ENCODE results near the gene PTCD1. TPM values are rescaled to one million over a fixed set of nuclear protein-coding genes. Genes with fewer than 3 reads are reported as not detected.

PTCD1 gene
- total RNA-seq, 1 experiment from 2014 or later: 7.6 TPM

DNA sequence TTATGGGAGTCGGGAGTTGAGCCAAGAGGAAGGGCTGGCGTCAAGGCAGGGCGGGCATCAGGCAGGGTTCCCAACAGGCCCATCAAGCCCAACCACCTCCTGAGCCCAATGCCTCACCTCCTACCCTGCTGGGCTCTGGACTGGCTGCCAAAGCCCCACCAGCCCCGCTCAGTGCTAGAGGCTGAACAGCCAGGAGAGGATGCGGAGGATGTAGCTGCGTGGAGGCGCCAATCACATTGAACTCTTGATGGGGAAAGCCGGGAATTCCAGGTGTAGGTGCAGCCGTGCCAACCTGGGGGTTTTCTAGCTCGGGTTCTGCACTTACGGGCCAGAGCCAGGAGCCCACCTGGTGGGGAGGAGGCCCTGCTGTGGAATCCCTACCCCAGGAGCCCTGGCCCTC is 14.5 kb upstream of the PTCD1 start:
- BruUV-seq (replicated peaks): no TSS peak
- no peaks in the 10 kb centered on the region for H3K27me3 Mint-ChIP-seq (ENCODE audit: unreplicated experiment)
- H3K36me3 Mint-ChIP-seq (ENCODE audit: insufficient read depth, unreplicated experiment): peaks cover 32% of the 10 kb centered on the region
- no peaks in the 10 kb centered on the region for H3K9me3 Mint-ChIP-seq (ENCODE audit: low read depth, unreplicated experiment)
- TF ChIP-seq, protein P1, sequence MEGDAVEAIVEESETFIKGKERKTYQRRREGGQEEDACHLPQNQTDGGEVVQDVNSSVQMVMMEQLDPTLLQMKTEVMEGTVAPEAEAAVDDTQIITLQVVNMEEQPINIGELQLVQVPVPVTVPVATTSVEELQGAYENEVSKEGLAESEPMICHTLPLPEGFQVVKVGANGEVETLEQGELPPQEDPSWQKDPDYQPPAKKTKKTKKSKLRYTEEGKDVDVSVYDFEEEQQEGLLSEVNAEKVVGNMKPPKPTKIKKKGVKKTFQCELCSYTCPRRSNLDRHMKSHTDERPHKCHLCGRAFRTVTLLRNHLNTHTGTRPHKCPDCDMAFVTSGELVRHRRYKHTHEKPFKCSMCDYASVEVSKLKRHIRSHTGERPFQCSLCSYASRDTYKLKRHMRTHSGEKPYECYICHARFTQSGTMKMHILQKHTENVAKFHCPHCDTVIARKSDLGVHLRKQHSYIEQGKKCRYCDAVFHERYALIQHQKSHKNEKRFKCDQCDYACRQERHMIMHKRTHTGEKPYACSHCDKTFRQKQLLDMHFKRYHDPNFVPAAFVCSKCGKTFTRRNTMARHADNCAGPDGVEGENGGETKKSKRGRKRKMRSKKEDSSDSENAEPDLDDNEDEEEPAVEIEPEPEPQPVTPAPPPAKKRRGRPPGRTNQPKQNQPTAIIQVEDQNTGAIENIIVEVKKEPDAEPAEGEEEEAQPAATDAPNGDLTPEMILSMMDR (IDR thresholded peaks at IDR 0.05; ENCODE audit: unreplicated experiment): no peak
- no peak for DNase-seq
- no peak overlapping the region for H3K27ac Mint-ChIP-seq (ENCODE audit: unreplicated experiment)
- CTCF ChIA-PET: no interaction called here
- no peak overlapping the region for H3K4me3 Mint-ChIP-seq (ENCODE audit: low read depth, unreplicated experiment)
- intact Hi-C loops (cut with micrococcal nuclease; ENCODE audit: unreplicated experiment): no loop called here
- H3K4me1 Mint-ChIP-seq (ENCODE audit: low read depth, unreplicated experiment): no peaks in the 10 kb centered on the region

DNA sequence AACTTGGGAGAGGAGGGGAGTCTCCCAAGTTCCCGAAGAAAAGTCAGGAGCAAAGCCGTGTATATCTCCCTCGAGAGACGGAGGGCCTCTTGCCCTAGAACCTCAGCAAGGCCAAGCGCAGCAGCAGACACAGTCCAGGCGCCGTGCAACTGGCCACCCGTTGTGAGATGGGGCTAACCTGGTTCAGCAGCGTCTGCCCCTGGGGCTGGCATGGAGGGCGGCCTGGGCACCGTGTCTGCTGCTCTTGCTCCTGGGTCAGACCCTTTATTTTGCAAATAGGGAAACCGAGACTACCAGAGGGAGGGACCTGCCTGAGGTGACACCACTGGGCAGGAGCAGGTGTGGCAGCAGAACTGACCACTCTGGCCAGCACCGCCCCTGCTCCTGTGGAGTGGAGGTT is 13.9 kb upstream of the PTCD1 start:
- Mint-ChIP-seq H3K27ac (ENCODE audit: unreplicated experiment) (no peak overlapping the region), H3K9me3 (ENCODE audit: low read depth, unreplicated experiment) (no peaks in the 10 kb centered on the region), H3K36me3 (ENCODE audit: insufficient read depth, unreplicated experiment) (peaks cover 34% of the 10 kb centered on the region), H3K27me3 (ENCODE audit: unreplicated experiment) (no peaks in the 10 kb centered on the region), H3K4me1 (ENCODE audit: low read depth, unreplicated experiment) (no peaks in the 10 kb centered on the region), H3K4me3 (ENCODE audit: low read depth, unreplicated experiment) (no peak overlapping the region)
- BruUV-seq (replicated peaks): no TSS peak
- CTCF ChIA-PET: no interaction called here
- DNase-seq: no peak
- intact Hi-C loops (cut with micrococcal nuclease; ENCODE audit: unreplicated experiment): no loop called here
- TF ChIP-seq, protein P1 (IDR thresholded peaks at IDR 0.05; ENCODE audit: unreplicated experiment): no peak

DNA sequence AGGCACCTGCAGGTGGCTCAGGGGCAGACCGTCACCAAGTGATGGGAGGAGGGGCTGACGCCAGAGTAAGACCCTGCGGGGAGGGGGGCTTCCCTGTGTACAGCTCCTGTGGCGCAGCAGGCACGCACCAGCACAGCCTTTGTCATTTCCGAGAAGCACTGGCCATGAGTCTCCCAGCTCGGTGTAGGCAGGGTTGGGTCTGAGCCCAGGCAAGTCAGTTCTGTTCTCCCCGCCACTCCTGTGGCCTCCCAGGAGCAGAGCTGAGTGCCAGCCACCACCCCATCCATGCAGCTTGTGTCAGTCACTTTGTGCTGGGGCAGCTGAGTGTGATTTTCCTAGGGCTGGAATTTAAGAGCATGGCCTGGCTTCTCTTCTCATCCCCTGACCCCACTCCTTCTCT is 13.3 kb upstream of the PTCD1 start:
- TF ChIP-seq, protein P1 (IDR thresholded peaks at IDR 0.05; ENCODE audit: unreplicated experiment): no peak
- CTCF ChIA-PET: no interaction called here
- intact Hi-C loops (cut with micrococcal nuclease; ENCODE audit: unreplicated experiment): no loop called here
- H3K4me3 Mint-ChIP-seq (ENCODE audit: low read depth, unreplicated experiment): no peak overlapping the region
- no peak for DNase-seq
- H3K4me1 Mint-ChIP-seq (ENCODE audit: low read depth, unreplicated experiment): no peaks in the 10 kb centered on the region
- no peak overlapping the region for H3K27ac Mint-ChIP-seq (ENCODE audit: unreplicated experiment)
- H3K27me3 Mint-ChIP-seq (ENCODE audit: unreplicated experiment): no peaks in the 10 kb centered on the region
- no TSS peak for BruUV-seq (replicated peaks)
- H3K9me3 Mint-ChIP-seq (ENCODE audit: low read depth, unreplicated experiment): no peaks in the 10 kb centered on the region
- peaks cover 36% of the 10 kb centered on the region for H3K36me3 Mint-ChIP-seq (ENCODE audit: insufficient read depth, unreplicated experiment)

DNA sequence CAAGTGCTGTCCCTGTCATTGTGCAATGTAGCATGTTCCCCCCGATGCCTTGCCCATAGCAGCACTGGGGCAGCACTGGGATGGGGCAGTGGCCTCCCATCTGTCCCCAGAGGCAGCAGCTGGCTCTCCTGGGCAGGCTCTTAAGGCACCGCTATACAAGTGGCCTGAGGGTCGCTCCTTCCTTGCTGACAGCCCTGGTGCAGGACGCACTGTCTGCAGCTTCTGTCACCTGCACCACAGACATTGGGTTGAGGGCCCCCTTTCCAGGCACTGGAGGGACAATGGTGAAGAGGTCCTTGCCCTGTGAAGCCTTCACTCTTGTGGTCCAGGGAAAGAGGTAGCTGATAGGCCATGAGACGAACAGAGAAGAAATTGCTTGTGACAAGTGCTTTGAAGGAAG is 10.7 kb upstream of the PTCD1 start:
- CTCF ChIA-PET: no interaction called here
- Mint-ChIP-seq H3K36me3 (ENCODE audit: insufficient read depth, unreplicated experiment) (peaks cover 37% of the 10 kb centered on the region), H3K27me3 (ENCODE audit: unreplicated experiment) (no peaks in the 10 kb centered on the region), H3K4me1 (ENCODE audit: low read depth, unreplicated experiment) (no peaks in the 10 kb centered on the region), H3K9me3 (ENCODE audit: low read depth, unreplicated experiment) (no peaks in the 10 kb centered on the region), H3K27ac (ENCODE audit: unreplicated experiment) (no peak overlapping the region), H3K4me3 (ENCODE audit: low read depth, unreplicated experiment) (no peak overlapping the region)
- intact Hi-C loops (cut with micrococcal nuclease; ENCODE audit: unreplicated experiment): no loop called here
- no TSS peak for BruUV-seq (replicated peaks)
- TF ChIP-seq, protein P1 (IDR thresholded peaks at IDR 0.05; ENCODE audit: unreplicated experiment): no peak
- no peak for DNase-seq

DNA sequence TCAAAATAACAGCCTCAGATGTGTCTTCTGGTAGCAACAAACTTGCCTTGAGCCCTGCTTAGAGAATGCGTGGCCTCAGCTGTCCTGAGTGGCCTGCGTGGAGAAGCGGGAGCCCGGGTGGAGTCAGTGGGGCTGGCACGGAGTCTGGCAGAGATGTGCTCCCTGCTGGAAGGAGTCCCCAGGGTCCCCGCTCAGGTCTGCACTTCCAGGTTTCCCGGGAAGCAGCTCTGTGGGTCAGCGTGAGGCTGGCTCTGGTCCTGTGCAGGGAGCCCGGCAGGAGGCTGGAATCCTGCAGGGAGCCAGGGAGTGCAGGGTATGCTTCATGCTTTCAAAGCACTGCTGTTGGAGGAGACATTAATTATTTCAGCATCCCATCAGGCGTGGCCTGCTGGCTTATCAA is 10.3 kb upstream of the PTCD1 start:
- no TSS peak for BruUV-seq (replicated peaks)
- no peak overlapping the region for H3K4me3 Mint-ChIP-seq (ENCODE audit: low read depth, unreplicated experiment)
- no peak for DNase-seq
- no peaks in the 10 kb centered on the region for H3K9me3 Mint-ChIP-seq (ENCODE audit: low read depth, unreplicated experiment)
- CTCF ChIA-PET: no interaction called here
- no peaks in the 10 kb centered on the region for H3K4me1 Mint-ChIP-seq (ENCODE audit: low read depth, unreplicated experiment)
- peaks cover 35% of the 10 kb centered on the region for H3K36me3 Mint-ChIP-seq (ENCODE audit: insufficient read depth, unreplicated experiment)
- intact Hi-C loops (cut with micrococcal nuclease; ENCODE audit: unreplicated experiment): no loop called here
- TF ChIP-seq, protein P1 (IDR thresholded peaks at IDR 0.05; ENCODE audit: unreplicated experiment): no peak
- H3K27ac Mint-ChIP-seq (ENCODE audit: unreplicated experiment): no peak overlapping the region
- H3K27me3 Mint-ChIP-seq (ENCODE audit: unreplicated experiment): no peaks in the 10 kb centered on the region
